Cortex of kidney (tissue), 1 donor: ENCODE measurements around the gene AMN.

Source experiments
- DNase-seq: peaks from one replicate; lab custom pipeline; 2025; lab: John Stamatoyannopoulos, UW

Gene AMN

DNA sequence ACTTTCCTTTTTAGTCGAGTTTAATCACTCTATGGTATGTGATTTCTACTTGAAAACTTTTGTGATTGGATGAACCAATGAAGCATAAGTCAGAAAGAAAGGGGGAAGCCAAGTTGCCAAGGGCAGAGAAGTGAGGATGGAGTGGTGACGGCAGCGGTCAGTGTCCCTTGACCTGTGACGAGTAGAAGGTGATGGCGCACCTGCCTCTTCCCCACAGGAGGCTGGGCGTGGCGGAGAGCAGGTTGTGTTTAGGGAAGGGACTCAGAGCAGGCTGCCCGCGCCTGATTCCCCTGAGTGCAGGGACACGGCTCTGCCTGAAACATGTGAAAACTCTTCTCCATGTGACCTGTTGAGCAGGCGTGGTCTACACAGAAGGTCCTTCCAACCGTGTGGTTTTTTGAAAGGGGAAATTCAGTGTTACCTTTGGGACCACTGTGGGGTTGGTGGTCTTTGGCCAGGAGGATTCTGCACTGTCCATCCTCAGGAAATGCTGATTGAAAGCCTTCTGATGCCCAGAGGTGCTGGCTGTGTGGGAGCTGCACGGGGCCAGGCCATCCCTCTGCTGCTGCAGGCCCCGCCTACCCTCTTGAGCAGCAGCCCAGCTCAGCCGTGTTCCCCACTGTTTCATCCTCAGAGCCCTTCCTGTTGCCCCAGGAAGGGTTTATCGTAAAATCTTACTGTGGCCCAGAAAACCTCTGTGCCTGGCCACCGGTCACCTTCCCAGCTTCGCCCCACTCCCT is 23.5 kb upstream of the AMN start:
- DNase-seq = no peak

- no peak for DNase-seq
Measured at GRCh38 chr14:102899516-102899900, 23.0 kb upstream of the AMN start.

DNA sequence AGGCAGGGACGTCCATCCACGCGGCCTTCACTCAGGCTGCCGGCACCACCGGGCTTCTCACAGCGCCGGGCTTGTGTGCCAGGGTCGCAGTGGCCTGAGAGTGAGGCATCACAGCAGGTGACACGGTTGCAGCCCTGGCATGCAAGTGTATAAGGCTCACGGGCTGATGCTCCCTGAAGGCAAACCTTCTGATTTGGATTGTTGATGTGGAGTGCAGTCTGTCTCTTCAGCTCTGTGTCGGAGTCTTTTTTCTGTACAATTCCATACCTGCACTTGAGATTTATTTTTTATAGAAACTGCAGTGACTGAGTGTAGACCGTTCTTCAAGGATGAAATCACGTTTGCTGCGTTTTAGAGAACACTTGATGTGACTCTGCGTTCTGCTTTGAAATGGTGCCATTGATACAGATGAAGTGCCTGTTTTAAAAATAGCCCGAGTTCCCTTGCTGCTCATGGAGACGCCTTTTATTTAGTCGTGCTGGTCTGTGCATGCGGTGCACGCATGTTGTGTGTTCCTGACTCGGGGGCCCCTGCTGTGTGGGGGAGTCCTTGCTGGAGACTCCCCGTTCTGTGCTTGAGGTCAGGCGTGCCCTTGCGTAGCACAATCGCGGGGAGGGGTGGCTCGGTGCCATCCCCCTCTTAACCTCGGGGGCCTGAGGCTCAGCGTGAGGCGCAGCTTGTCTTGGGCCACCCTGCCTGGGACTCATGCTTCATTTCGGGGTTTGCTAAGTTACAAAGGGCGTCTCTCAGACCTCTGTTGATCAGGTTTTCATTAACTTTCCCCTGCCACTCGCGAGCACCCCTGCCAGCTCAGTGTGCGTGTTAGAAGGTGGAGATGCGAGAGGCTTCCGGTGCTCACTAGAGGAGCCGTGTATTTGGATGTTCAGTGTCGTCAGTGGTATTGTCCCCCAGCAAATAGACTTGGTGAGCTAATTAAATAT is 21.6 kb upstream of the AMN start:
- DNase-seq = no peak

DNA sequence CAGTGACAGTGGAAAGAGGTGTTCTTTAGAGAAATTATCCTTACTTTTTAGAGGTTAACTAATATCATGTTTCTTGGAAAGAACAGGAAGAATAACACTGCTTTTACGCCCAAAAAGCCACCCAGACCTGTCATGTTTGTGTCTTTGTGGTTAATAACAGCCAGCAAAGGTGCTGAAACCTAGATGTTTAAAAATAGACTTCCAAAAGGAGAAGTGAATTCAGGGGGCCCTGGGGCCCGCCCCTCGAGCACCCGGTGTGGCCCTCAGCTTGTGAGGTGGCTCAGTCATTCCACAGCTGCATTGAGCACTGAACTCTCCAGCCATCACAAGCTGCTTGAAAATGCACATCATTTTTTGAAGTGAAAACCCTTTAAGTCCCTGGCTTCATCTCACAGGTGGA is 20.8 kb upstream of the AMN start:
- no peak for DNase-seq

DNA sequence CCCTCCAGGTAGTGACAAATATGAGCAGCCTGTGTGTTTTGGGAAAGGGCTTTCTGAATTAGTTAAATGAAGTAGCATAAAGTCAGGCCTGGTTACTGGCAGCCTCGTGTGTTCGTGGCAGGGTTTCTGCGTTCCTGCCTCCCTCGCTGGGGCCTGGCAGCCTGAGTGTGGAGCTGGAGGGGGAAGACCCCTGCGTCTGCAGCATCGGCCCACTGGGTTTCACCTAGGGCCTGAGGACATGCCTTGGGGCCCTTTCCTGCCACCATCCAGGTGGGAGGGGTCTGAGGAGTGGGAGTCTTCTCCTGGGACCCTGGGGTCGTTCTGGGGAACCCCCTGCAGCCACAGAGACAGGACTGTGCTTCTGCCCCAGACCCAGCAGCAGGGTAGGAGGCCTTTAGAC is 20.4 kb upstream of the AMN start:
- DNase-seq = no peak

GRCh38 chr14:102902523-102903247 is 19.8 kb upstream of the AMN start:
- no peak for DNase-seq

GRCh38 chr14:102903248-102903888 is 19.1 kb upstream of the AMN start:
- DNase-seq = no peak

DNA sequence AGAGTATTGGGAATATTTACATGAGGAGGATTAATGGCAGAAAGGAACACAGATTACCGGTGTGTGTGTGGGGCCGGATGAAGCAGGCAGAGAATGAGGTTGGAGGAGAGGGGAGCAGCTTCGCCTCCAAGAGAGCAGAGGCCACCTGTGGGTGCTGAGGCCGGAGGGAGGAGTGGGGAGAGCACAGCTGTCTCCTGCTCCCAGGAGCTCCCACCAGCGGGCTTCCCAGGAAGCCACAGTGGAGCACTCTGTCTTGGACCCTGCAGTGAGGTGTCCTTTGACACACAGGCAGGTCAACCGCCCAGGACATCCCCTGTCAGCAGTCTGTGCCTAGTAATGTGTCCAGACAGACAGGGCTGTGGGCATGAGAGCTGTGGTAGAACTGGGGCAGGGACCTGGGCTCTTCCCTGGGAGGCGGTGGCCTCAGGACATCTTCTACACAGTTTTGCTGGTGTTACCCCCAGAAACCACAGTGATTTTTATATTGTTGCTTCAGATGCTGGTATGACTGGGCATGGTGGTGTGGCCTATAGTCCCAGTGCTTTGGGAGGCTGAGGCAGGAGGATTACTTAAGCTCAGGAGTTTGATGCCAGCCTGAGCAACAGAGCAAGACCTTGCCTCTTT is 18.5 kb upstream of the AMN start:
- DNase-seq = no peak

- DNase-seq = no peak
Measured at GRCh38 chr14:102905116-102906108, 17.1 kb upstream of the AMN start.

DNA sequence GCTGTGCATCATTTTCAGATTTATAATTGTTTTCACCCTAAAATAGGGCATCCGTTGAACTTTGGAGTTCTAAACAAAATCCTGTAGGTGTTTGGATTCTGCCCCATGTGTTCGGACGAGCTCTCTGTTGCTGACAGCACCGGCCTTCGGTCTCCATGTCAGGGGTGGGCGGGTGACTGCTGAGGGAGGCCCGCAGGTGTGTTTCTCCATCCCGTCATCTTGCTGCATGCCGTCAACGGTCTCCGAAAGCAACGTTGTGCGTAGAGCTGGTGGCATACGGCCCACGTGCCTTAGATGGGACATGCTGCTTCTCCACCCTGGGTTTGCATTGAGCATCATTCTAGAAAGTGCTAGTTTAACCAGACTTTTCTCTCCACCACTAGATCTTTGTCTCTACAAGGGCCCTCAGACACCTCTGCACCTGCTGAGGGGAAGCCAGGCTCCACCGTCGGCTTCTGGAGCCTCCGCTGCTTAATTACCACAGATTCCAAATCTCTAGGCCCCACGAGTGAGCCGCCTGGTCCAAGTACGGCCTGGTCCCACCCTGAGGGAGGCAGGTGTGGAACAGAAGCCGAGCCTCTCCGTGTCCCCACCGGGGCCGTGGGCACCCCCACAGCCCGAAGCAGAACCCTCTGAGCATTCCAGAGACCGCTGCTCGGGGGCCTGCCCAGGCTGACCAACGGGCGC is 15.7 kb upstream of the AMN start:
- DNase-seq = no peak

DNA sequence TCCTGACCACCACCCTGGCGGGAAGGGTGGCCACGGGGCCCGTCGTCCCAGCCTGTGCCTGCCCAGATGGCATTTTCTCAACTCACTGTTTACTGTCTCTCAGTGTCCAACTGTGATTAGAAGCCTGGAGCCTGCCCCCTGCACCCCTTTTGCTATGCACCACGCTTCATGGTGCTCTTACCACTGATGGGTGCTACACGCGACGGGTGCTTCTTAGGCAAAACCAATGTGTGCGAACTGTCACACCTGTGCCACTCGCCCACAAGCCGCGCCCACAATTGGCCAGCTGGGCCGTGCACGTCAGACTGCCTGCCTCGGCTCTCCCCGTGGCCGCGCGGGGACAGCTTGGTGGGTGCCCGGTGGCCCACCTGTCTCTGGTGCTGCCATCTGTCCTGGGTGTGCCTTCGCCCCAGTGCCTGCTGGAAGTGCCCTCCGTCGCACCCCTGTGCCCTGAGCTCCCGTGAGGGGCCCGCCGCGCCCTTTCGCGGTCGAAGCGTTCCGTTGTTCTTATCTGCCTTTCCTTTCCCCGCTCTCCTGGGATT is 15.1 kb upstream of the AMN start:
- no peak for DNase-seq

GRCh38 chr14:102907980-102908730 is 14.3 kb upstream of the AMN start:
- no peak for DNase-seq

DNA sequence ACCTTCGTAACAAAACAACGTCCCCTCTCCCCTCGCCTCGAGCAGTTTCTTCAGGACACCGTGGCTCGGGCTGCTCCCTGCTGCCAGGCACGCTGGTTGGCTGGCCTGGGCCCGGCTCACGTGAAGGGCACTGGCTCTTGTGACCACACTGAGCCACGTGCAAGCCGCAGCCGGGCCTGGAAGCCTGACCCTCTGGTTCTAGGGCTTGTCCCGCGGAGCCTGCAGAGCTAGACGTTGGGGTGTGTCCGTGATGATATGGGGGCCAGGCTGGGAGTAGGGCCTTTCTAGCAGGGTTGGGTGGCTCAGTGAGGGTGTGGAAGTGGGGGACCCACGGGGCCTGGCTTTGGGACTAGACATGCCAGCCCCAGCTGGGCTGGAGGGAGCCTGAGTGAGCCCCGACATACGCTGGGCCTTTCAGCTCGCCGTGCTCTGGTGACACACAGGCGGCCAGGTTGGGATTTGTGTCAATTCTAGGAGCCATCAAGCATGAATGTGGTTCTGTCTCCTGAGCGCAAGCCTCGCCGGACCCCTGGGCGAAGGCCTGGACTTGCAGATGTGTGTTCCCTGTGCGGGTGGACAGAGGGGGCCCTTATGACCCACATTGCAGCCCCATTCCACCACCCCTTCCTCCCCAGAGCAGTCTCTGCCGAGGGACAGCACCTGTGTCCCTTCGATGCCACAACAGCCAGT is 13.6 kb upstream of the AMN start:
- no peak for DNase-seq

DNA sequence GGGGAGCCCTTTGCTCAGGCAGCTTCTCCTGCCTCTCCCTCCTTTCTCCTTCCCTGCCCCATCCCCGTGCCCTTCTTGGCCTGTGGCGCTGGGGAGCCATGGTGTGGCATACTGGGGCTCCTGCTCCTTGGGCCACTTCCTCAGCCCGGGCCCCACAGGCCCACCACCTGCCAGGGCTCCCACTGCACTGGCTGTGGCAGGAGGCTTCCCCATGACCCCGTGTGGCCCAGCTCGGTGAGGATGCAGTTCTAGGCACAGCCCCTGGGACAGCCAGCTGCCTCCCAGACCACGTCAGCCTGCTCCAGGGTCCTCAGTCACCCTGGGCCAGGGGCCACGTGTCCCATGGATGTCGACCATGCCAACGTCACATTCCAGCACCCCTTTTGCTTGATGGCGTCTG is 13.0 kb upstream of the AMN start:
- DNase-seq = no peak

- no peak for DNase-seq
Measured at GRCh38 chr14:102909911-102910310, 12.6 kb upstream of the AMN start.

DNA sequence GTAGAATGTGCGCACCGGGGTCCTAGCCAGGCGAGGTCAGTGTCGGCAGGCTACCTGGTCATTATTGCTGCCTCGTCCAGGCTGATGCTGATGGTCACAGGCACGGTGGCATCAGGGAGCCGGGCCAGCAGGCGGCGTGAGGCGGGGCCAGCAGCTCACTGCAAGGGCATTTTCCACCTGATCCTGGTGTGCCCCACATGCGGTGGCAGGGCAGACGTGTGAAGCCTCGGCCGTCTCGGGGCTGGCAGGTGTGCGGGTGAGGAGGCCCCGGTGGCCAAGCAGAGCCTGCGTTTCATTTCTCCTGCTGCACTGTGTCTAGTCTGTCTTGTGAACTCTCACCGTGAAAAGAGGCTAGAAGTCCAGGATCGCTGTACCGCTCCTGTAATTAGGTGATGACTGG is 12.0 kb upstream of the AMN start:
- DNase-seq = no peak

DNA sequence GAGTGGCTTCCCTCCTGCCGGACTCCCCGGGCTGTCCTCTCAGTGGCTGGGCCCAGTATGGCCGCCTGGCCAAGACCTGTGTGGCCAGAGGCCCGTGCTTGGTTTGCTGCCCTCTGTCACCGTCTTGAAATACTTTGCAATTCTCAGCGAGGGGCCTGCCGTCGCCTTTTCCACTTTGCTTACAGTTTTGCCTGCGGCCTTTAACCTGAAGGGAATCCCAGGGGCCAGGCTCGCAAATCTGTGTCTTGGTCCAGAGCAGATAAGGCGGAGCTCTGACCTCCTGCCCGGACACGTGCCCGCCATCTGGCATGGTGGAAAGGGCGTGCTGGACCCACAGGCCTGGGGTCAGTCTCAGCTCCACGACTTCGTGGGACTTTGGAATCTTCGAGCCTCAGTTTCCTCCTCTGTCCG is 10.9 kb upstream of the AMN start:
- DNase-seq = no peak
